ENCODE data around the gene MOSMO.
A peak's percentile ranks its signal among the peaks of the same experiment; 100 is the strongest.

MOSMO gene

DNA sequence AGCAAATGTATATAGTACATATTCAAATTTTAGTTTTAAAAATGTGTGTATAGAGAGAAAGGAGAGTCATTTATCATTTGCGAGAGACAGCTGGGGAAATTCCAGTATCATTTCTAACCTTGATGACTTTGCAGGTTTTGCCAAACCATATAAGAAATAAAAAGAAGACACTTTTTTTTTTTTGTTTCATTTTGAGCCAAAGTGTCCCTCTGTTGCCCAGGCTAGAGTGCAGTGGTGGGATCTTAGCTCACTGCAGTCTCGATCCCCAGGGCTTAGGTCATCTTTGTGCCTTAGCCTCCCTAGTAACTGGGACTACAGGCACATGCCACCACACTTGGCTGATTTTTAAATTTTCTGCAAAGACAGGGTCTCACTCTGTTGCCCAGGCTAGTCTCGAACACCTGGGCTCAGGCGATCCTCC lies 46.0 kb downstream of the MOSMO start:
- no peak for DNase-seq

DNA sequence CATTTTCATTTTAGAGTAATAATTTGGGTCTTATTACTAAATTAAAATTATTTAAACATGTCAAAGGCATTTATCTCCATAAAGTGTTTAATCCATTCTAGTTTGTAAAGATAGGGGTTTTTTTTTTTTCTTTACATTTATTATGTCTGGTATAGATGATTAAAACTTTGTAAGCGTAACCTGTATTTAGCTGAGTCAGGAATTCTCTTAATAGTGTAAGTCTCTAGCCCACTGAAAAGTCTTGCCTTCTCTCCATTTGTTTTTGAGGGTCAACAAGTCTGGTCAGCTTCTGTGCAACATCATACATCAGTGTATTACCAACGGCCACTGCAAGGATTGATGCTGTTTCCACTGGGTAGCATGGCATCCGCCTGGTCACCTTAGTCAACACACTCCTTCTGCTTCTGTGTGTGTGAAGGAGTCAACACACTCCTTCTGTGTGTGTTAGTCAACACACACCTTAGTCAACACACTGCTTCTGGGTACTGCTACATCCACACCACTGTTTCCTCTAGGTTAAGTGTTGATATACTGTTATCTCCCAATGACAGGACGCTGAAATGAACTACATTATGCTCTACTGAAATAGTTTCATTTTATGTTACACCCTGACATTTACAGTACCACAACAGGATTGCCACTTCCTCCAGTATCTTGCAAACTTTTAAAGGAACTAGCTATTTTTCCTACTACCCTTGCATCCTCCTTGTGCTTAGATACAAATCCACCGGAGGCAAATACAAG lies 47.1 kb downstream of the MOSMO start:
- DNase-seq: peak; percentile 2

DNA sequence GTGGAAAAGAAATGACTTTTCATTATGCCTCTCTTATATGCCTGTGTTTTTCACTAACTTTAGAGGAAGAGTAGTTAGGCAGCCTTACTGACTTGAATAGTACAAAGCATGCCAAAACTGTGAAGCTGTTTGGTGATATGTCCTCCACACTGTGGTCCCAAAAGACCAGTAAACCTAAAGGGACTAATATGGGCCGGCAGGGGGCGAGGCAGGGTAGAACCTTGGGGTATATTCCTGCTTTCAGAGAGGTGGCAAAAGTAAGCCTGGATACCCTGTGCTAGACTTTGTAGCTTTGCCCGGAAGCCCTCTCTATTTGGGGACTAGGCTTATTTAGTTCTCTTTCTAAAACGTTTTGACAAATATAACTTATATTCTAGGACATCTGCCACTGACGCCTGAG lies 48.0 kb downstream of the MOSMO start:
- DNase-seq: no peak

DNA sequence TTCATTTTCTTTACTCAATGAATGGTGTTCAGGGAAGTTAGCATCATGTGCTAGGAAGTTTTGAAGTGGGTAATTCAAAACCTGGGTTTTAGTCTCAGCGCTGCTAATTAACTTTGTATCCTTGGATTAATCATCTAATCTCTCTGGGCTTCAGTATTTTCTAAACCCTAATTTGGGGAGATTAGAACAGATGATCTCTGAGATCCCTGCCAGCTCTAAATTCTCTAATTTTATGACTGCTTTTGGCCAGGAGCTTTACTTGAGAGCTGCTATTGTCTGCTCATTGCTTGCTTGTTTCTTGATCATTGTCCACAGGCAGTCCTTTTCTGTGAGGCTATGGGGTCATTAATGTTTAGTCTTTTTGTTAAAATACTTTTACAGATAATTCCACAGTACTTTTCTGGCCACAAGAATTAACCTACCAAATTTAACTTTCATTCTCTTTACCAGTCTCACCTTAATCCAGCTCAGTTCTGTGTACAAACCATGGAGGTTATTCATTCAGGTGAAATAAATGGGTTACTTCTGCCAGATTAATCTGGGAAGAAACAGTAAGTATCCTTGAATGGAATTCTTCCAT lies 56.1 kb downstream of the MOSMO start:
- DNase-seq: no peak

DNA sequence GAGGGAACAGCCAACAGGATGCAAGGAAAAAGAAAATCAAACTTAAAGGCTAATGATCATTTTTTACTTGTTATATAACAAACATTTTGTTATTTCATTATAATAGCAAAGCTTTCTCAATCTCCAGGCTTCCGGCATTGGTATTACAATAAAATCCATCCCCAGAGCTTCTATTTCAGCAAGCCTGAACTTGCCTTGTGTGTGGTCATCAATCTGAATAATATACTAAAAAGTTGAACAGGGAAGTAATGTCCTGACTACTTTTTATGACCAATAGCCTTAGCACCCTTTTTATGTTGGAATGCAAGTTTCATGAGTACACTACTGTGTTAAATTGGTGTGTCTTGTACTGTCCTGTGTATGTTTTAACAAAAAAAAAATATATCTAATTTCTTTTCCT lies 57.3 kb downstream of the MOSMO start:
- DNase-seq: no peak

DNA sequence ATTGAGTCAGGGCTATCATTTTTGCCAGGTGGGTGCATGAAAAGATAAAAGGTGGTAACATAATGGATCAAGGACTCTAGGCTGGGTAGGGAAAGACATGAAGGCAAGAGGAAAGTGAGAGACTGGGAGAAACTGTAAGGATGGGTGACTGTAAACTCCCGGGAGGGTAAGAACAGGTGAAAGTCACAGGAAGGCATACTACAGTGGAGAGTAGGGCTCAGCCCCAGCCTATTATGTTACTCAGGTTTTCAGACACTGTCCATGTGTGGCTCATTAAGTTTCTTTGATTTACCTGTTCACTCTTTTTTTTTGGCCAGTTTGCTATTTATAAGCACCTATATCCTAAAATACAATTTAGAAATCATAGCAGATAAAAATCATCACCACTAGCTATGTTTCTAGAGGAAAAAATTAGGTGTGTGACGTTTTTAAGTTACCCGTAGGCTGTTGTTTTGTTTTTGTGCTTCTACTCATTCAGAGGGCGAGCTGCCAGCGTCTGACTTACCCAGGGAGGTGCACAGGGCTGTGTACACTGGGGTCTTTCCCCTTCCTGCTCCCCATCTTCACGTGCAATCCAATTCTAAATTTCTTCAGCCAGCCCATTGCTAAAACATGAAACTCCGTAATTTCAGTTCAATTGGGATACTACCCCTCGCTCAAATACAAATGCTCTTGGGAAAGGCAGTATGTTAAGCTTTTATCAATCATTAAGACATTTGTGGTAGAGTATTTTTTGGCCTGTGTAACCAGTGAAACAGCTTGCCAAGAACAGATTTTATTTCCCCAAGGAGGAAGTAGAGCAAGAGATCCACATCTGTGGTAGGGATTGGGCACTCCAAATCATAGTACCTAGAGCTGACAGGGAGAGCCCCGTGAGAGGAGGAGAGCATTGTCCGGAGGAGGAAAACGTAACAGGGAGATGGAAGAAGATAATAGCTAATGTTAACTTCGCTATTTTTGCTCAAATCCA lies 62.7 kb downstream of the MOSMO start:
- DNase-seq: no peak

DNA sequence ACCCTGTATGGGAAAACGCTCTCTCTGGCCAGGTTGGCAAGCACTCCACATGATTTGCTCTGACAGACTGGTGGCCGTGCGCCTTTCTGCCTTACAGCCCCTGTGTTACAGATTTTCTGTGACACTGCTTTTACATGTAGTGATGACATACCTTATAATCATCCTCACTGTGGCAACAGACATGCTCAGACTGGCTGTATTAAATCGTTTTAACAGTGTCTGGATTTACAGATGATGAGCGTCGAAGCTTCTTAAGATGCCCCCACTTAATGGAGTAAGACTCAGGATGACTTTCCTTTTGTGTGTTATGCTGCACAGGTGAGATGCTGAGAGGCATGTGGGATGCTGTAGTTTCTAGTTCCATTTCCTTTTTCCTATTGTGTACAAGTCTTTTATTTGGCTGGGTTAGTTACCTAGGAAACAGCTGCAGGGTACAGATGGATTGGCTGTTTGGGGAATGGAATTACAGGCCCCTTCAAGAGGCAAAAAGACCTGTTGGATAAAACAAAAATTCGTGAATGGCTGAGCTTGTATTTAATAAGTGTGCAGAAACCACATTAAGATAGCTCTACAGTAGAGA lies 63.5 kb downstream of the MOSMO start:
- no peak for DNase-seq

DNA sequence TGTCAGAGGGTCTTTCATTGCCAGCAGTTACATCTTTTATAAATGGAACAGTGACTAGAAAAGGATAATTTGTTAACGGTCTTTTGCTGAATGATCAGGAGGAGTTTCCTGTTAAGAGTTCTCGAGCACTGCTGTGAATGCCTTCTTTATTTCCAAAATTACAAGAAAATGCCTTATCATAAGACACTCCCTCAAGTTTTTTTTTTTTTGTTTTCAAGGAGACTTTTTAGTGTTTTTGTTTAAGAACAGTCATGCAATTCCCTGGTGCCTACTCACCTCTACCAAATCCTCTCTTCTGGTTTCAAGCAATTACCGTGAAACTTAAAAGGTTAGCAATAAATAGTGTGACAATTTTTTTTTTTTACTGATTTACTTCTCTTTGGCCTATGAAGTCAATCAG lies 65.4 kb downstream of the MOSMO start:
- DNase-seq: no peak

DNA sequence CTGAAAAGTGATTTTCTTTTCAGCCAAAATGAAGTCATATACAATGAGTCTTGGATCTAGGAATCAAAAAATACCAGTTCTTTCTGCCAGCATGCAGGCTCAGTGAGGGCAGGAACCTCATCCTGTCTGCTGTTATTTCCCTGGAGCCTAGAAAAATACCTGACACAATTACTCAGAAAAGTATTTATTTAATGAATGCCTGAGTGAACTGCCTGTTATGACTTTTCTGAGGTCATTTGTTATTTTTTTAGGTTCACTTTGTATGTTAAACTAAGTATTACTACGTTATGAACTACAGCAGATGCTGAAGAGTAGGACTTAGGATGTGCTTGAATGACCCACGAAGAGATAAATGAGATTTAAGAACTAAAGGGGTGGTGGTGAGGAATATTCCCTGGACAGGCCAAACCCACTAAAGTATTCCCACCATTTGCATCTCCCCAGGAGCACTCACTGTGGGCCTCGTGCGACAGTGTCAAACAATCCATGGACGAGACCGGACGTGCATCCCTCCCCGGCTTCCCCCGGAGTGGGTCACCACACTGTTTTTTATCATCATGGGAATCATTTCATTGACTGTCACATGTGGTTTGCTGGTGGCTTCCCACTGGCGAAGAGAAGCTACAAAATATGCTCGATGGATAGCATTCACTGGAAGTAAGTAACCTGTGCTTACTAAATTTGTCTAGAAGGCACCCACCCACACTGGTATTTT lies 67.3 kb downstream of the MOSMO start:
- DNase-seq: no peak

DNA sequence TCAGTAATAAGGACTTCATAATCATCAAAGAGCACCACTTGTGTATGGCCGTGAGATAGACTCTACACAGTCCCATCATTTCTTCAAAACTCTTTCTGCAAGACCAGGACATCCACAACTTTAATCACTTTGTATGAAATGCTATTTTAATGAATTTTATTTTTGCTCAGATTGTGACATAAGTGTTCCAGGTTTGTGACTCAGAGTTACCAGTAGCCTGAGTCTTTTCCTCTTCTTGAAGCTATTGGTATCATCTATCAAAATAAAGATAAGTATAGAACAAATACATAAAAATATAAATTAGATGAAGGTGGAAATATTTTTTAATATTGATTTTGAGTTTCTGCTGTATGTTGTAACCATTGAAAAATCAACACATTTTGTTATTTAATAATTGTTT lies 67.9 kb downstream of the MOSMO start:
- no peak for DNase-seq

DNA sequence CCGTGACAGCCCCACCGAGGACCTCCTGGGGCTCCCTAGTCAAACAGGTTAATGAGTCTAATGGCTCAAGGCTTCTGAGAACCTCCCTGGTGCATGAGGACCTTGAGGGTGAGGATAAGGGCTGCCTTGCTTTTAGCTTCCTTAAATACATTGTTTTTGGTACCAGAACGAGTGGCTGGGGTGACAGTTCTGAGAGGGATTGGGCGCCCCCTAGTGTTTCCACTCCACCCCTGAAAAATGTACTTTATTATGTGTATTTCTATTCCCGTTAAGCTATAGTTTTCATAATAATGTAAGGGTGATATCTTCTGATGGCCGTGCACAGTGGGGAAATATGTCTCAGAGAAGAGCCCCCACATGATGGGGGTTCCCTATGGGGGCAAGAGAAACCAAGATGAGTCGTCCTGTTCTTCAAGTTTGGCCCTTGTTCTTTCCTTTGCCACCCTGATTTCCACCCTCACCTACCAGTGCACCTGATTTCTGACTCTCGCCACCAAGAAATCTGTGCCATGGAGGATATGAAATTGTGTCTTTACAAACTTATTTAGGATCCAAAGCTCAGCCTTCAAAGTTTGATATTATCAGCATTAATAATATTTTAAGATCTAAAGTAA lies 69.9 kb downstream of the MOSMO start:
- peak; percentile 76 for DNase-seq

DNA sequence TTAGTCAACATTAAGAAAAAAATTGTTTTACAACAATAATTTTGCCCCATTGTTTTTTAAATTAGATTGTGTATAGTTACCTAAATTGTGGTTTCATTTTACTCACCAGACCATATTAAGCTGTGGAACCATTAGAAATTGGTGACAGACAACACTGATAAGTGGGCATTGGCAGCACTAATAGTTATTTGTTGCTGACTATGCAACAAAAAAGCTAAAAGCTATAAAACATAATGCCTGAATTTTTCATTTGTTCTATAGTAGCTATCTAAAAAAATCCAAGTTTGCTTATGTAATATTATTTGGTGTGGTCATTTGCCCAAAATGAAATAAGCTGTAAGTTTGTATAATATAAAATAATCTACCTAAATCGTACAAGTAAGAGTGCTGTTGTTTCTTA lies 70.7 kb downstream of the MOSMO start:
- no peak for DNase-seq

DNA sequence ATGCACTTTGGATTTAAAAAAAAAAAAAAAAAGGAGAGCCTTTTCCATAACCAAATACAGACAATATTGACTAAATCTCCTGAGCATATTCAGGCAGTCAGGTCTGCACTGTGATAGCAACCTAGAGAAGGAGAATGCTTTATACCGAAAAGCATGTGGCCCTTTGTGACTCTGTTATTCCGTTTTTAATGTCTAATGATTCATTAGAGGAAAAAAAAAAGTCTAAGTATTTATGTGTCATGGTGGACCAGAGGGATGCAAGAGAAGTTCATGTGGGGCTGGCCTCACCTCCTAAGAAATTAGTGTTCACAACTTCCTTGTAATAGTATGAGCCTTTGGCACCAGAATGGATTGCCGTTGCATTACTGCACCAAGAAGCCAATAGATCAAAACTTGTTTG lies 73.1 kb downstream of the MOSMO start:
- DNase-seq: no peak

DNA sequence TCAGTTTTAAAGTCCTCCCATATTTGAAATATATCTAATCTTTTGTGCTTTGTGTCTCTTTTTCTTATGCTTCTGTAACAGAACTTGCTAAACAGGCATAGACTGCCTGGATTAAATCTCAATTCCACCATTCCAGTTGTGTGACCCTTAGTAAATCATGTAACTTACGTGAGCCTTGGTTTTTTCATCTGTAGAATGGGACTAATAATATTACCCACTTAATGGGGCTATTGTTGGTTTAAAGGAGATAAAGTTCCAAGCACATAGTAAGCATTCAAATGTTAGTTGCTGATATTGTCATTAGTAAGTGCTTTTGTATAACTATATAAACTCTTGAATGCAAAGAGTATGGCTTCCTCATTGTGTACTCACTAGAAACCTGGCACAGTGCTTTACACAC lies 78.5 kb downstream of the MOSMO start:
- no peak for DNase-seq

DNA sequence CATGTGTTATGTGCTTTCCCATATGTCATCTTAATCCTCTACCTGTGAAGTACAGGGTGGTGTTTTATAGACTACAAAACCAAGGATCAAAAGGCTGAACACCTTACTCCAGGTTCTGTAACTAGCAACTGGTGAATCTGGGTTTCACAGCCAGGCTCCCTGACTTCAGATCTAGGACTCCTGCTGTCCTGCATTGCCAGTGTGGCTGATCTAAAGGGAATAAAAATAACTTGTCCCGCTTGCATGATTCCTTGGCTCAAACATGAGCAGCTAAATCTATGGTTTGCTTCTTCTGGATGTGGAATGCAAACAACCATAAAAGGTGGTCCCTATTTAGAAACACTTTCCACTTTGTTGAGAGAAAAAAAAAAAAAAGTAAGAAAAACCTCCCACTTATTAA lies 80.7 kb downstream of the MOSMO start:
- no peak for DNase-seq

DNA sequence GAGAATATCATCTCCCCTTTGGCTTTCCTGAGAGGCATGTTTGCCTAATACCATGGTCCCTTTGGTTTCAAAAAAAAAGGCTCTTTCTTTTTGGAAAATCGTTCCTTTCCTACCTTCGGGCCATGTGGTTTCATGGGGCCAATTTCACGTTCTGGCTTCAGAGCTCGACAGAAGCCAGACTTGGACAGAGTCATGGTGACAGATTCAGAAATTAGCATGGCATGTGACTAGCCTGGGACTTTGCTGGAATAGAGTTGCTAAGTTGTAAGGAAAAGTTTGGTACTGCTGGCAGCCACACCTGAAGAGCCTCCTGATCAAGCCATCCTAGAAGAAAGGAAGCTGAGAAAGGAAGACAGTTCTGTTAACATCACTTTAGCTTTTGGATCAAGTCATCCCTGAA lies 82.0 kb downstream of the MOSMO start:
- DNase-seq: no peak

DNA sequence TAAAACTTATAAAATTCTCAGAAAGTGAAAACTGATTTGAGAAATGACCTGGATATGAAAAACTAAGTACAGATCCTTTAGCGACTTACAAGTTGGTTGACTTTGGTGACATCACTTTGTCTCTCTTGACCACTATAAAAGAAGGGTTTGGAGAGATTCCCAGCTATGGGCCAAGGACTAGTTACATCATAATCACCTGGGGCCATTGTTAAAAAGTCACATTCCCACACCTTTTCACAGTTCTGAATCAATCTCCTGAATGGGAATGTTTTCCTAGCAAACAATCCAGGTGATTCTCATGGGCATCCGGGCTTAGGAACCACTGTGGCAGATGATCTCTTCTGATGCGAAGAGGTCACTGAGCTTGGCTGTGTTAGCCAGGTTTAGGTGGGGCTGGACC lies 83.8 kb downstream of the MOSMO start:
- no peak for DNase-seq

DNA sequence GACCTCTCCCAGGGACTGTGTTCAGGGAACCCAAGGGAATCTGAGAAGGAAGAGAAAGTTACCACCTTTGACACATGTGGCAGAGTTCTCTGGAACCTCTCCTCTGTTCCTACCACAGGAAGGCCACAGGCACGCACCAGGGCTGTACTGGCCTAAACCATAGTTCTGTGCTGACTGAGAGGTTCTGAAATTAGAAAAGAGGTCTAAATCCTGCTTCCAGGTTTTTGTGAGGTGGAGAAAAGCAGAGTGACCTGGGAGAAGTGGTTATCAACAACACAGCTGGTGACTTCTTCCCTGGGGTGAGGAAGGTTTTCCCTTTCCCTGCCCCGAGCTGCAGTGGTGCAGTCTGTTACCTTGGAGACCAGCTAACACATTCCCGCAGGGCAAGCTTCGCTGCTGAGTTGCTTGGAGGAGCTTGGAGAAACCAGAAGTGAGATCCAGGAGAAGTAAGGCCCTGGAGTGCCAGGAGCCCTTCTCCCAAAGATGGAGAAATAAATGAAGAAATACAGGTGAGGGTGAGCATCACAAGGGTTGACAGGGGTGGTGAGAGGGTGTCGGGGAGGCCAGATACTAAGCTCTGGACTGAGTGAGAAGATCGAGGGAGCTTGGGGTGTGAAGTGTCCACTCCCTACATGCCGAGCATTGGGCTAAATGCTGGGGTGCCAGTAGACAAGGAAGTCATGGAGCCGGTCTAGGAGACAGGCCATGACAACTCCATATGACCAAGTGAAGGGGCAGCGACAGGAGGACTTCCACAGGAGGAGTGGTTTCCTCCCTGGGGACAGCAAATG lies 84.4 kb downstream of the MOSMO start, which contains the start of gene VWA3A:
VWA3A (plus strand) TSS at position 399 of the 791 bp plus-strand sequence; CDS start at position 496, 97 bp downstream.
- DNase-seq: no peak

DNA sequence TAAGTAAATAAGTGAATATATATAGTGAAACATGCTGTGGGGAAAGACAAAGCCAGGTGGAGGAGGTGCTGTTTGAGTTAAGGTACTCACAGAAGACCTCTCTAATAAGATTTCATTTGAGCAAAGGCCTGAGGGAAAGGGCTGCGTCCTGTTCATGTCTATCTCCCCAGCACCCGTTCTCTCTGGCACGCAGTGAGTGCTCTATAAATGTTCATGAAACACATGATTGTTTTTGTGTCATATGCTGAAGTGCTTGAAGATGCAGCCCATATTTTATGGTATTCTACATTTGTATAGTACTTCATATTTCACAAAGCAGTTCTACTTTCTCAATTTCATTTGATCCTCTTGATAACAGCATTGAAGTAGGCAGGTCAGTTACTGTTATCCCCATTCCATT lies 85.4 kb downstream of the MOSMO start:
- DNase-seq: no peak

DNA sequence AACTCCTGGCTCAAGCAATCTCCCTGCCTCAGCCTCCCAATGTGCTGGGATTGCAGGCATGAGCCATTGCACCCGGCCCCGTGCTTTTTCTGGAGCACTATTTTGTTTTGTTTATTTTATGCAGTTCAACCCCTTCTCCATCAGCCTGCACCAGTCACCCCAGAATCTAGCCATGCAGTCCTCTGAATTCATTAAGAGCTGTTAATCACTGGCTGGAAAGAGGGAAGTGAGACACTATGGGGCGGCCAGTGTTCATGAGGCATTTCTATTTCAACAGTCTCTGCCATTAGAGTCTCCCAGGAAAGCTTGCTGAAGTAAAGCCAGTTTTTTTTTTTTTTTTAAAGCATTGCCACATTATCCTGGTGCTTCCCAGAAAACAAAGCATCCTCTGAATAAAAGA lies 86.1 kb downstream of the MOSMO start:
- DNase-seq: no peak

All from CD4-positive, alpha-beta T cell treated with Interleukin-17A for 1 hour (primary cell).